ENCODE results near the gene PRSS38. TPM values are rescaled to one million over a fixed set of nuclear protein-coding genes. Genes with fewer than 3 reads are reported as not detected.

Gene PRSS38
- total RNA-seq, 1 donor from 2014 or later = not detected

DNA sequence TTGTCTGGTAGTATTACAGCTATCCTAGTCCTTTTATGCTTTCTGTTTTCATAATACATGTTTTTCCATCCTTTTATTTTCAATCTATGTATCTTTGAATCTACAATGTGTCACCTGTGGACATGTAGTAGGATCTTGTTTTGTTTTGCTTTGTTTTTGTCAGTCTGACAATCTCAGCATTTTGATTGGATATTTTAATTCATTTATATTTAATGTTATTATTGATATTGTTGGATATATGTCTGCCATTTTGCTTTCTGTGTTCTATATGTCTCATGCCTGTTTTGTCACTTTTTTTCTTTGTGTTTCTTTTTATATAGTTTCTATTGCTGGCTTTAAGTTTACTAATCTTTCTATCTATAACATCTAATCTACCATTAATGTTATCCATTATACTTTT is 11.5 kb upstream of the PRSS38 start:
- DNase-seq (ENCODE audit: low spot score) = no peak
- H3K27me3 Mint-ChIP-seq (ENCODE audit: unreplicated experiment) = peaks cover 3% of the 10 kb centered on the region
- H3K4me3 Mint-ChIP-seq (ENCODE audit: unreplicated experiment) = no peak overlapping the region
- H3K27ac Mint-ChIP-seq (ENCODE audit: unreplicated experiment) = no peak overlapping the region
- TF ChIP-seq, protein P1, sequence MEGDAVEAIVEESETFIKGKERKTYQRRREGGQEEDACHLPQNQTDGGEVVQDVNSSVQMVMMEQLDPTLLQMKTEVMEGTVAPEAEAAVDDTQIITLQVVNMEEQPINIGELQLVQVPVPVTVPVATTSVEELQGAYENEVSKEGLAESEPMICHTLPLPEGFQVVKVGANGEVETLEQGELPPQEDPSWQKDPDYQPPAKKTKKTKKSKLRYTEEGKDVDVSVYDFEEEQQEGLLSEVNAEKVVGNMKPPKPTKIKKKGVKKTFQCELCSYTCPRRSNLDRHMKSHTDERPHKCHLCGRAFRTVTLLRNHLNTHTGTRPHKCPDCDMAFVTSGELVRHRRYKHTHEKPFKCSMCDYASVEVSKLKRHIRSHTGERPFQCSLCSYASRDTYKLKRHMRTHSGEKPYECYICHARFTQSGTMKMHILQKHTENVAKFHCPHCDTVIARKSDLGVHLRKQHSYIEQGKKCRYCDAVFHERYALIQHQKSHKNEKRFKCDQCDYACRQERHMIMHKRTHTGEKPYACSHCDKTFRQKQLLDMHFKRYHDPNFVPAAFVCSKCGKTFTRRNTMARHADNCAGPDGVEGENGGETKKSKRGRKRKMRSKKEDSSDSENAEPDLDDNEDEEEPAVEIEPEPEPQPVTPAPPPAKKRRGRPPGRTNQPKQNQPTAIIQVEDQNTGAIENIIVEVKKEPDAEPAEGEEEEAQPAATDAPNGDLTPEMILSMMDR (IDR thresholded peaks at IDR 0.05; ENCODE audit: unreplicated experiment) = no peak
- H3K4me1 Mint-ChIP-seq (ENCODE audit: unreplicated experiment) = no peaks in the 10 kb centered on the region
- no peaks in the 10 kb centered on the region for H3K9me3 Mint-ChIP-seq (ENCODE audit: unreplicated experiment)
- H3K36me3 Mint-ChIP-seq (ENCODE audit: low read depth, unreplicated experiment) = no peaks in the 10 kb centered on the region

DNA sequence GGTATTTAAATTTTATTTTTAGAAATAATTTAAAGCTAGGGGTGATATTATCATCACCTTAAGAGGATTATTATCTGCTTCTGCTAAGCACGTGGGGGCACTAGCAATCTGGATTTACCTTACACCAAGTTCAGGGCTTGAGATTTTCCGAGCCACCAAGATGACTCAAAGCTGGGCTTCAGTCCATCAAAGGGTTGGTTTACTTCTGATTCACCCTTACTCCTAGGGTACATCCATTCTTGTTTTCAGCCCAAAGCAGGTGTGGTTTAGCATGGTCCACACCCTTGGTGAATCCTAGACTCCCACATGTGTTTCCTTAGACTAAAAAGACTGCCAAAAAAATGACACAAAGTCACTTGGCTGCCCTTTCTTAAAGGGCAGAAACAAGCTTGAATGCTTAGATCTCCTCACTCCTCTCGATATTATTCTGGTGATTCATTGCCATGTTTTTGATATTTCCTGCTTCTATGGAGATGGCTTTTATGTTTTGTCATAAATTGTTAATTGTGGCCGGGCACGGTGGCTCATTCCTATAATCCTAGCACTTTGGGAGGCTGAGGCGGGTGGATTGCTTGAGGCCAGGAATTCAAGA is 9.8 kb upstream of the PRSS38 start:
- TF ChIP-seq, protein P1 (IDR thresholded peaks at IDR 0.05; ENCODE audit: unreplicated experiment) = no peak
- H3K4me3 Mint-ChIP-seq (ENCODE audit: unreplicated experiment) = no peak overlapping the region
- no peaks in the 10 kb centered on the region for H3K9me3 Mint-ChIP-seq (ENCODE audit: unreplicated experiment)
- DNase-seq (ENCODE audit: low spot score) = no peak
- H3K36me3 Mint-ChIP-seq (ENCODE audit: low read depth, unreplicated experiment) = no peaks in the 10 kb centered on the region
- H3K27me3 Mint-ChIP-seq (ENCODE audit: unreplicated experiment) = peaks cover 1% of the 10 kb centered on the region
- H3K4me1 Mint-ChIP-seq (ENCODE audit: unreplicated experiment) = no peaks in the 10 kb centered on the region
- H3K27ac Mint-ChIP-seq (ENCODE audit: unreplicated experiment) = no peak overlapping the region

DNA sequence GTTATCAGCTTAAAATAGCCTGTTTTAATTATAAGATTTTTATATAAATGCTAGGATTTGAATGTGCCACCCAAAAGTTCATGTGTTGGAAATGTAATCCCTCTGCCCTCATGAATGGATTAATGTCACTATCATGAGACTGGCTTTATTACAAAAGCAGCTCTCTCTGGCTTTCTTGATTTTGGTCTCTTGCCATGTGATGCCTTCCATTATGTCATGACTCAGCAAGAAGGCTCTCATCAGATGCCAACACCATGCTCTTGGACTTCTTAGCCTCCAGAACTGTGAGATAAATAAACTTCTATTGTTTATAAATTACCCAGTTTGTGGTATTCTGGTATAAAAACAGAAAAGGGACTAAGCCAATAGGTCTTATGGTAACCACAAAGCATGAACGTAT is 6.9 kb upstream of the PRSS38 start:
- no peak overlapping the region for H3K4me3 Mint-ChIP-seq (ENCODE audit: unreplicated experiment)
- TF ChIP-seq, protein P1 (IDR thresholded peaks at IDR 0.05; ENCODE audit: unreplicated experiment) = no peak
- peaks cover 1% of the 10 kb centered on the region for H3K27me3 Mint-ChIP-seq (ENCODE audit: unreplicated experiment)
- no peaks in the 10 kb centered on the region for H3K4me1 Mint-ChIP-seq (ENCODE audit: unreplicated experiment)
- H3K36me3 Mint-ChIP-seq (ENCODE audit: low read depth, unreplicated experiment) = peaks cover 6% of the 10 kb centered on the region
- peaks cover 11% of the 10 kb centered on the region for H3K9me3 Mint-ChIP-seq (ENCODE audit: unreplicated experiment)
- no peak for DNase-seq (ENCODE audit: low spot score)
- H3K27ac Mint-ChIP-seq (ENCODE audit: unreplicated experiment) = no peak overlapping the region

DNA sequence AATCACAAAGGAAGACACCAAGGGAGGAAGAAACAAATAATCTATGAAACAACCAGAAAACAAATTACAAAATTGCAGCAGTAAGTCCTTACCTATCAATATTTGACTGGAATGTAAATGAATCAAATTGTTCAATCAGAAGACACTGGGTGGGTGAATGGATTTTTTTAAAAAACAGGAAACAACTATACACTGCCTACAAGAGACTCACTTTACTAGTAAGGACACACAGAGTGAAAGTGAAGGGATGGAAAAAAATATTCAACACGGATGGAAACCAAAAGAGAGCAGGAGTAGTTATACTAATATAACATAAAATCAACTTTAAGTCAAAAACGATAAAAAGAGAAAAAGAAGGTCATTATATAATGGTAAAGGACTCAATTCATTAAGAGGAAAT is 6.4 kb upstream of the PRSS38 start:
- H3K4me1 Mint-ChIP-seq (ENCODE audit: unreplicated experiment) = no peaks in the 10 kb centered on the region
- no peak for DNase-seq (ENCODE audit: low spot score)
- H3K27ac Mint-ChIP-seq (ENCODE audit: unreplicated experiment) = no peak overlapping the region
- H3K36me3 Mint-ChIP-seq (ENCODE audit: low read depth, unreplicated experiment) = peaks cover 6% of the 10 kb centered on the region
- no peak overlapping the region for H3K4me3 Mint-ChIP-seq (ENCODE audit: unreplicated experiment)
- peaks cover 1% of the 10 kb centered on the region for H3K27me3 Mint-ChIP-seq (ENCODE audit: unreplicated experiment)
- H3K9me3 Mint-ChIP-seq (ENCODE audit: unreplicated experiment) = peaks cover 11% of the 10 kb centered on the region
- TF ChIP-seq, protein P1 (IDR thresholded peaks at IDR 0.05; ENCODE audit: unreplicated experiment) = no peak

DNA sequence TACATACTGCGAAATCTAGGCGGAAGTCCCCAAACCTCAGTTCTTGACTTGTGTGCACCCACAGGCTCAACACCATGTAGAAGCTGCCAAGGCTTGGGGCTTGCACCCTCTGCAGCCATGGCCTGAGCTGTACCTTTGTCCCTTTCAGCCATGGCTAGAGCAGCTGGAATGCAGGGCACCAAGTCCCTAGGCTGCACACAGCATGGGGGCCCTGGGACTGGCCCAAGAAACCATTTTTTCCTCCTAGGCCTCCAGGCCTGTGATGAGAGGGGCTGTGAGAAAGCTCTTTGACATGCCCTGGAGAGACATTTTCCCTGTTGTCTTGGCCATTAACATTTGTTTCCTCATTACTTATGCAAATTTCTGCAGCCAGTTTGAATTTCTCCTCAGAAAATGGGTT is 1.5 kb upstream of the PRSS38 start:
- Mint-ChIP-seq H3K36me3 (ENCODE audit: low read depth, unreplicated experiment) (peaks cover 11% of the 10 kb centered on the region), H3K4me1 (ENCODE audit: unreplicated experiment) (no peaks in the 10 kb centered on the region), H3K27ac (ENCODE audit: unreplicated experiment) (no peak overlapping the region), H3K27me3 (ENCODE audit: unreplicated experiment) (no peaks in the 10 kb centered on the region), H3K4me3 (ENCODE audit: unreplicated experiment) (no peak overlapping the region), H3K9me3 (ENCODE audit: unreplicated experiment) (peaks cover 16% of the 10 kb centered on the region)
- TF ChIP-seq, protein P1 (IDR thresholded peaks at IDR 0.05; ENCODE audit: unreplicated experiment) = no peak
- DNase-seq (ENCODE audit: low spot score) = no peak

All from endothelial cell (in vitro differentiated cells).